HUDEP-2 (cell line): Measurements from ENCODE around the gene KANSL1.
A peak's percentile ranks its signal among the peaks of the same experiment; 100 is the strongest.
"Not testable (repeated sequence)": the region's sequence is repeated elsewhere in the genome, so short reads cannot be mapped to it uniquely, and the experiment has no call there.

Experiments used
- DNase-seq, 76 experiments: peaks; one replicate each; lab custom pipeline; 2025; ENCODE audit not compliant: unreplicated experiment in 76 of 76; lab: John Stamatoyannopoulos, UW

KANSL1 gene

DNA sequence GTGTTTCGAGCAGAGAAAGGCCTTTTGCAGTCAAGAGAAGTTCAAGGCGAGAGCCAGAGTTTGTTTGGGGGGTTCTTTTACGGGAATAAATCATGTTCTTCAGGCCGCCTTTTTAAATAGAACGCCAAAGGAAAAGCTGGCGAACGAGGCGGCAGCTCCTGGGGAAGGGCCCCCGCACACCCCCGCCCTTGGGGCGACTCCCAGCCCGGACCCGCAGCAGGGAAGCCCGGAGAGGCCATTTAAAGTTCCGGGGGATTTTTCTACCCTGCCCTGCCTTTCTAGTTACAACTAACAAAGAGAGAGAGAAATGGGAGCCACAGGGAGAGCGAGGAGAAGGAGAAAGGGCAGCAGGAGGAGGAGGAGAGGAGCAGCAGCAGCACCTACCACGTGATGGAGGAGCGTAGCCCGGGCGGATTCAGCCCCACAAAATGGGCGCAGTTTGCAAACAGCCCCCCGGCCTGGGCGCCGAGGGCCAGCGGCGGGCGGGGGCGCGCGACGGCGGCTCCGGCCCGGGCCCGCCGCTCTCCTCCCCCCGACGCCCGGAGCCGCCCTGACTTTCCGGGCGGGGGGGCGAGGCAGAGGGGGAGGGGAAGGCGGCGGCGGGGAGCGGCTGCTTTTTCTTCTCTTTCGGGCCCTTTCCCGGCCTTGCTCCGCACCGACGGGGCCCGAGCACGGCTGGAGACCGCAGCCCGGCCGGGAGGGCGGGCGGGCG is 634 bp downstream of the KANSL1 start:
- peak in 45 of 76 experiments; percentile 3 to 70 (median 38) for DNase-seq

DNA sequence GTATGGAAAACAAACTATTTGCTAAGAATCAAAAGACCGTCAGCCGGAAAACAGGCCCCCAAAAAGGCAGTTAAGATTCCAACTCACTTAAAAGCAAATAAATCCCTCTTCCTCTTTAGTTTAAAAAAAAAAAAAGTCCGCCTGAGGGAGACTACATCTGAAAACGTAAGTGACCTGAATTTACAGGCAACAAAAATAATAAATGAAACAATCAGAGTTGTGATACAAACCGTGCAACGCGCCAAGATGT is 1.1 kb downstream of the KANSL1 start:
- no peak for DNase-seq

DNA sequence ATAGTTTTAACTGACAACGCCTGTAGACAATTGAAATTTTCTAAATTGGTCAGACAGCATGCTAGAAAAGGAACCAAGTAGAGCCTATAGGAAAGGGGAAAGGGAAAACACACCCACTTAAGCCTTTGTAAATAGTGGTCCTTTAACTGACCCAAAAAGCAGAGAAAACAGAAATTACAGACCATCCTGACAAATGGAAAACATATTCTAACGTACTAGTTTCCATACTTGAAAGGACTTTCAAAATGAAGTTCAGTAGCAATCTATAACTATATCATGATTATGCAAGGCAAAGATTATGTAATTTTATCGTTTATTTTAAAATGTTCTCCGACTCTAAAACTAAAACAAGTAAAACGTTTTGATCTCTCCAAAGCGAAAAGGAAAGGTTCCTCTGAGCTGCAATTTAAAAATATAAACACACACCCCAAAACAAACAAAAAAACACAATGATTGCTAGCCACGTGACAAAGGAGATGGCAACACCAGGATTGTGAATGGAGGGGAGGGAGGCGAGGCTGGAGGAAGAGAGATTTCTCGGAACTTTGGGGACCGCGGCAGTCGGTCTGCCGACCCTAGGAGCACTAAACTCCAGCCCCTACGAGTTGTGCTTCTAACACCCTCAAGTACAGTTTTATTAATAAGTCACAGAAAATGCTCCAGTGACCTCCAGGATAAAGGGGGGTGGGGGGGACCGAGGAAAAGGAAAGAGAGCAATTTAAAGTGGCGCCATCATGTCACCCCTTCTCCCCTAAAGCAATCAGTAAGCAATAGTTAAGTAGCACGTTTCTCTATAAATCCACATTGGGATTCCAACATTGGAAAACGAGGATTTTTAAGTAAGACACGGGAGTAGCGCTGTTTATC is 1.7 kb downstream of the KANSL1 start:
- peak in 19 of 76 experiments; percentile 2 to 43 (median 14) for DNase-seq

DNA sequence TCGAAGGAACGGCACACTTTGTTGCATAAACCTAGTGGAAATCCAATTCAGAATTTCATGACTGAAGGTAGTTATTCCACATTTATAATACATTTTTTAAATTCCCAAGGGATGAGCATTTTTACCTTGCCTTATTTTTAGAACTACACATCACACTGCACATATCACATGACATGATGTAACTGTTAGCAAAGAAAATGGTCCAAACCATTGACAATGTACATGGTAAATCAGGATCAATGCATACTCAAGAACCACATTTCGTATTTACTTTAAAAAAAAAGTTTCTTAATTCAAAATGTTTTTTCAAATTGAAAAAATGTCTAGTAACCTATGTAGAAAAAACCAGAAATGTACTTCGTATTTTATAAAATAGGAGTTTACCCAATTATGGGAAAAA is 2.5 kb downstream of the KANSL1 start:
- DNase-seq, result no peak

DNA sequence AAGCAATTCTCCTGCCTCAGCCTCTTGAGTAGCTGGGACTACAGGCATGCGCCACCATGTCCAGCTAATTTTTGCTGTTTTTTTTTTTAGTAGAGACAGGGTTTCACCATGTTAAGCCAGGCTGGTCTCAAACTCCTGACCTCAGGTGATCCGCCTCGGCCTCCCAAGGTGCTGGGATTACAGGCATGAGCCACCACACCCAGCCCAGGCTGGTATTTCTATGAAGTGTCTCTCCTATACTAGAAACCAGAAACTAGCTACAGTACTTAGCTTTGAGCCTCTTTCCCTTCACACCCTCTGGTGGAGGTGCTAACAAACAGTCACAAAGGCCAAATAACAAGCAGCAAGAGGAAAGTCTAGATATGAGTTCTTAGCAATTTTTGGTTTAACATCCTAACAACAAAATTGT is 6.4 kb downstream of the KANSL1 start:
- DNase-seq, result peak in 32 of 76 experiments; percentile 1 to 55 (median 20)

DNA sequence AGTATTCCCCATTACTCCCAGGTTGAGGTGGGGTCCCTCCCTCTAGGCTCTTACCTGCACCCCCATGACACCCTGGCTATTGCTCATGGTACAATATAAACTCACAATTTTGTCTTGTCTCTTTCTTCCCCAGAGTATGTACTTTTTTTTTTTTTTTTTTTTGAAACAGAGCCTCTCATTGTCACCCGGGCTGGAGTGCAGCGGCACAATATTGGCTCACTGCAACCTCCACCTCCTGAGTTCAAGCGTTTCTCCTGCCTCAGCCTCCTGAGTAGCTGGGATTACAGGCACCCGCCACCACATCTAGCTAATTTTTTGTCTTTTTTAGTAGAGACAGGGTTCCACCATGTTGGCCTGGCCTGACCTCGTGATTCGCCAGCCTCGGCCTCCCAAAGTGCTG is 8.5 kb downstream of the KANSL1 start:
- DNase-seq, result no peak

DNA sequence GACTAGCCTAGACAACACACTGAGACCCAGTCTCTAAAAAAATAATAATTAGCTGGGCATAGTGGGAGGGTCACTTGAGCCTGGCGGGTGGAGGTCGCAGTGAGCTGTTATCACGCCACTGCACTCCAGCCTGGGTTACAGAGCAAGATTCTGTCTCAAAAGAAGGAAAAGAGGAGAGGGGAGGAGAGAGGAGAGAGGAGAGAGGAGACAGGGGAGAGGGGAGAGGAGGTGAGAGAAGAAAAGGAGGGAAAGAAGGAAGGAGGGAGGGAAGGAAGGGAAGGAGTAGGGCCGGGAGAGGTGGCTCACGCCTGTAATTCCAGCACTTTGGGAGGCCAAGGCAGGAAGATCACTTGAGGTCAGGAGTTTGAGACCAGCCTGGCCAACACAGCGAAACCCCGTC is 9.8 kb downstream of the KANSL1 start:
- not testable (repeated sequence) for DNase-seq

DNA sequence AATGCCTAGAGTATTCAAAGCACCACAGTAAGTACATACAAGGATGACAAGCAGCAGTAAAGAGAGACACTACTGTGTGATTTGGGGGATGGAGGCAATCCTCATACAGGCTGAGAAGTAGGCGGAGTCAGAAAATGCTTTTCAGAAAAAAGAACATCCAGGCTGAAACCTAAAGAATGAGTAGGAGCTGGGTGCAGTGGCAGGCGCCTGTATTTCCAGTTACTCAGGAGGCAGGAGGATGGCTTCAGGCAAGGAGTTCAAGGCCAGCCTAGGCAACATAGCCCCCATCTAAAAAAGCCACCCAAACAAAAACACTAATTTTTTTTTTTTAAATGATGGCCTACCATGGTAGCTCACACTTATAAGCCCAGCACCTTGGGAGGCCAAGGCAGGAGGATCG is 10.3 kb downstream of the KANSL1 start:
- peak in 2 of 76 experiments; percentile 2 to 12 for DNase-seq

DNA sequence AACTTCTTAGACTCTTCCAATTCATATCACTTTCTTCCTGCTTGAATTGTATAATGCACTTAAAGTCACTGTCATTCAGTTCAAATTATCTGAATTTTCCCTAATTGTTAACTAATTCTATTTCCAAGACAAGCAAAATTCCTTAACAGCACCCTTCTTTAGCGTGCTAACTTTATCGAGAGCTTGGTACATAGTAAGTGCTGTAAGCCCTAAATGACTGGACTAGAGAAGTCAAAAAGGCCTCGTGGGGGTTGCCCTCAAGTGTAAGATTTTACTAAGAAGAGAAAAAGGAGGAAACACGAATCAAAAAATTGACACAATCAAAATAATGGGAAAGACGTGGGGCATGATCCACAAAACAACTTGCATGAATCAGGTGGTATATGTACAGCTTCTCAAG is 11.3 kb downstream of the KANSL1 start:
- no peak for DNase-seq

DNA sequence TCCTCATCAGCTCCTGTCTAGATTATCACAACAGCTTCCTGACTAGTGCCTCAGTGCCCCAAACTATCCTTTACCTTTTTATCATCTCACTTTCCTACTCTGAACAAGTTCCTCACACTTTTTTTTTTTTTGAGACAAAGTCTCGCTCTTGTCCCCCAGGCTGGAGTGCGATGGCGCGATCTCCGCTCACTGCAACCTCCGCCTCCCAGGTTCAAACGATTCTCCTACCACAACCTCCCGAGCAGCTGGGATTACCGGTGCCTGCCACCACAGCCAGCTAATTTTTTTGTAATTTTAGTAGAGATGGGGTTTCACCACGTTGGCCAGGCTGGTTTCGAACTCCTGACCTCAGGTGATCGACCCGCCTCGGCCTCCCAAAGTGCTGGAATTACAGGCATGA is 11.9 kb downstream of the KANSL1 start:
- DNase-seq, result not testable (repeated sequence)

DNA sequence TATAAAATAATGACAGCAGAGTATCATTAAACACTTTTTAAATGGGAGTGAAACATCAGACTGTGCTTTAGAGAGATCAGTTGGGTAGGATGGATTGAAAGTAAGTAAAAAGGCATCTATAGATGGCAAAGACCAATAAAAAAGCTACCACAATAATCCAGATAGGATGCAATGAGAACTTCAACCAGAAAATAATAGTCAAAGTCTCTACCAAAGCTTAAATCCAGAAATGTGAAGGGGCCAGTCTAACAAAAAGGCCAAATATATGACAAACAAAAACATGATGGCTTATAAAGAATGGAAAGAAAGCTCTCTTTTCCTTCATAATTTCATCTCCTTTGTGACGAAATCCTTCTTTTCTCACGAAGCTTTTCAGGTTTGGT is 12.3 kb downstream of the KANSL1 start:
- DNase-seq, result no peak

DNA sequence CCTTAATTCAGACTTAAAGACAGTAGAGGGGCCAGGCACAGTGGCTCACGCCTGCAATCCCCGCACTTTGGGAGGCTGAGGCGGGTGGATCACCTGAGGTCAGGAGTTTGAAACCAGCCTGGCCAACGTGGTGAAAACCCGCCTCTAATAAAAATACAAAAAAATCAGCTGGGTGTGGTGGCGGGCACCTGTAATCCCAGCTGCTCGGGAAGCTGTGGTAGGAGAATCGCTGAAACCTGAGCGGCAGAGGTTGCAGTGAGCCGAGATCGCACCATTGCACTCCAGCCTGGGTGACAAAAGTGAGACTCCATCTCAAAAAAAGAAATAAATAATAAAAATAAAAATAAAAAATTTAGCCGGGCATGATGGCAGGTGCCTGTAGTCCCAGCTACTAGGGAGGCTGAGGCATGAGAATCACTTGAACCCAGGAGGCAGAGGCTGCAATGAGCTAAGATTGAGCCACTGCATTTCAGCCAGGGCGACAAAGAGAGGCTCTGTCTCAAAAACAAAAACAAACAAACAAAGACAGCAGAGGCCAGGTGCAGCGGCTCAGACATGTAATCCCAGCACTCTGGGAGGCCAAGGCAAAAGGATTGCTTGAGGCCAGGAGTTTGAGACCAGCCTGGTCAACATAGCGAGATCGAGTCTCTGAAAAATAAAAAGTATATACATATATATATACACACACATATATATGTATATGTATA is 12.9 kb downstream of the KANSL1 start:
- not testable (repeated sequence) for DNase-seq

DNA sequence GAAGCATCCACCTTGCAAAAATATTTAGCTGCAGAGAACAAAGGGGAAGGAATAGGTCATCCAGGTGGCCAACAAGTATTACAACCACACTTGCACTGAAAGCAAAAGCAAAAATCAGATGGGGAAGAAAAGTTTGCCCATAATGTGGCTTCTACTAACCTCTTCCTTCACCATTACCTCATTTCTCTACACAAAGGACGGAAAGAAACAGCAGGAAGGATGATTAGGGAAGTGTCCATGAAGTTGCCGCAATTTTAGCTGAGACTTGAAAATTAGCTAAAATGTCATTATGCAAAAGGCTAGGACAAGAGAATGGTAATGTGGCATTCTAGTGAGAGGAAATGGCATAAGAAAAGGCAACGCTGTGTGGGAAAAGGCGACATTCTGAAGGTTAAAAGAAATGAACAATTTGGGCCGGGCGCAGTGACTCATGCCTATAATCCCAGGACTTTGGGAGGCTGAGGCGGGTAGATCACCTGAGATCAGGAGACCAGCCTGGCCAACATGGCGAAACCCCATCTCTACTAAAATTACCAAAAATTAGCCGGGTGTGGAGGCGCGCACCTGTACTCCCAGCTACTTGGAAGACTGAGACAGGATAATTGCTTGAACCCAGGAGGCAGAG is 13.7 kb downstream of the KANSL1 start:
- no peak for DNase-seq

DNA sequence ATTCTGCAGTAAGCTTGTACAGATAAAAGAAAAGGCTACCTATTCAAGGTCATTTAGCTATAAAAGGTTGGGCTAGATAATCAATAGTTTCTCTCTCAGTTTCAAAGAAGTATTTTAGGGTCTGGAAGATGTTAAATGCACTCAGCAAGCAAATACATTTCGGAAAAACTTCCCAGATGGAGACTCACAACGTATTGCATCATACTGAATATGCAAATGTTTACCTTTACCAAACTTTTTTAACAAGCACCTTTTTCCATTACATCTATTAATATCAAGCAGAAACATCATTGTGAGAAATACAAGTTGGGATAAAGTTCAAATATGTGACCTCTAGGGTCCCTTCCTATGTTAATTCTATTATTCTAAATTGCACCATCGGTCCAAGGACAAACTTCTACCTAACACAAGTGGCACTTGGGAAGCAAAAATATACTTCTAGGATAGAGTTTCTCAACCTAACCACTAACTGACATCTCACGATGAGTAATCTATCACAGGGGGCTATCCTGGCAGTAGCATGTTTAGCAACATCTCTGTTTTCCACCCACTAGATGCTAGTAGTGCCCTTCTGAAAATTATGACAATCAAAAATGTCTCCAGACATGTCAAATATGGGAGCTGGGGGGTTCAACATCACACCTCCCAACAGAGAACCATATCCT is 14.5 kb downstream of the KANSL1 start:
- DNase-seq, result no peak

DNA sequence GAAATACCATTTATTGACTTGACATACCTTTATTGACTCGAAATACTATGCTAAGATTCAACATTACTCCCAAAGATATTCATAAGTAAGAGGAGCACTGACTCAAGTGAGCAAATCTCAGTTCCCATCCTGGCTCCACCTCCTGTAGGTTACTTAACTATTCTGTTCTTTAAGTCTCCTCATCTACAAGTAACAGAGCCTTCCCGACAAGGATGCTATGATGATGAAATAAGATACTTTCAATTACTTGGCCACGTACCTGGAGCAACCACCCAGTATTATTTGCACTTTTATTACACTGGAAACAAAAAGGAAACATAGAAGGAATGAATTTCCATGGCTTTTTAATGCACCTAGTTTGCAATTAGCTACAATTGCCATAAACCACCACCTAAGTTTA is 16.3 kb downstream of the KANSL1 start:
- DNase-seq, result no peak

DNA sequence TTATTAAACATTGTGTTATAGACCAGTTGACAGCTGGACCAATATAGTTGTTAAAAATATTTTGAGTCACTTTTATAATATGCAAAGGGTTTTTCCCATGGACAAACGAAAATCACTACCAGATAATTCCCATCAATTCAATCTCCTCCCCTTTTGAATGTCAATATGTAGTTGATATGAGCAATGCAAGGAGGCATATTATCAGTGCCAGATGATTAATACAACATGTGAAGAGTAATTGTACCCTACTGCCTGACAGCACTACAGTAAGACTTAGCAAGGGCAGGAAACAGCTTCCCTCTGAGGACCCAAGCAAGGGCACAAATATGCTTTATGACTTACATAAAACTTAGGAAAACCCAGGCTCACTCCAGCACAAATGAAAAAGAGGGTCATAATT is 17.3 kb downstream of the KANSL1 start:
- no peak for DNase-seq

DNA sequence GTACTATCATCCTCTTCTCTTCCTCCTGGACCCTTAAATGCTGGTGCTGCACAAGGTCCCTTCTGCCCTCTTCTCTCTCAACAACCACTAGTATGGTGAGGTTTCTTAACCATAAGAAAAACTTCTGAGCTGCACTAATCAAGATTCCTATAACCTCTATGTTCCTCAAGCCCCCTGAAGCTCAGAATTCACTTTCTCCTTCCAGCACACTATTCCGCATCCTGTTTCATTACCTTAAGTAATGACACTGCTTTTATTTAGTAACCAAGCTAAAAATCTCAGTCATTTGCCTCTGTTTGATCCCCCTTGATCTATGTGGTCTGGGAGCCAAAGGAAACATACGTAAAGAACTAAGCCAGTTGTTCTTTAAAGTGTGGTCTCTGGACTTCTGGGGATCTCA is 20.1 kb downstream of the KANSL1 start:
- no peak for DNase-seq

DNA sequence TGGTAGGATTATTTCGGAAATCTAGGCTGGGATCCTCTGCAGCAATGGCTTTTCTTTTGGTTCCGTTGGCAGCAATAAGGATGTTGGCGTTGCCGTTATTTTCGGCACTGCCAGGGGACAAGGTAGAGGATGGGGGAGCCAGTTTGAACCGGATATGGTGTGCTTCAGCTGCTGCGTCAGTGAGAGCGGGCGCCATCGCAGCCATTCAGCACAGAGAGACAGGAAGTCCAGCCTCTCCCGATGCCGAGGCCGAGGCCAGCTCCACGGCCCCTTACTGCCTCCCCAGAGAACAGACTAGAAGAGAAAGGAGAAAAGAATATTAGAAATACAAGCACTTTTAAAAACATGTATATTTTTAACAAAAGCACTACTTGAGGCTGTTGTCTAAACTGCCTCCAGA is 21.3 kb downstream of the KANSL1 start:
- no peak for DNase-seq

DNA sequence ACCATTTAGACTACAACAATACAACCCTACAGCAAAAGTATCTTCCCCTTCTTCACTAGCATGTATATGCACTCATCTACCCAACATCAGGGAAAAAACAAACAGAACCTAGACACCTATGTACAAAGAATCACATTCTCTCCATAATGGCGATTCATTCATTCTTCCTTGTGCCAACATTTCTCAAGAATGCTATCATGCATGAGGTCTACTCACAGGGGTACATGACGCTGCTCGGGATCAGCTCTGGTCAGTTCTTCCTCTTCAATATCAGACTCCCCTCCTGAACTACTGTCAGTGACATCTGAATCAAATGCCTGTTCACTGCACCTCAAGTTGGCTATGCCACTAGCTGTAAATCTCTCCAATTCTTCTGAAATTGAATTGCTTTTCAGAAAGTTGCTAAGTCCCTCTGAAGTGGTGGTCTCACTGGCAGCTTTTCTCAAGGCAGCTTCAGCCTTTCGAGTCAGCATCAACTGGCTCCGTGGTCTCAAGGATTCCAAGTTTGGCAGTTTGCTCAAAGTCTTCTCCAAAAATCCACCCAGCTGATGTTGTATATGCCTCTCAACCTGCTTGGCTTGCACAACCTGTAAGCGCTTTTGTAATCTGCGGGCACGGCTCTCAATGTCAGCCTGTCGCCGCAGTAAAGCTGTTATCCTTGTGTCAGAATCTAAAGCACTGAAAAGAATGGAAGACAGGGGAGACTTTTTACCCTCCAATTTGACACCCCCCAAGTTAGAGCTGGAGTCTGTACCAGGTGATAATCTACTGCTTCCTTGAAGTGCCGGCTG is 22.4 kb downstream of the KANSL1 start:
- no peak for DNase-seq
